Naive thymus-derived CD4-positive, alpha-beta T cell (primary cell): Measurements from ENCODE around the gene ANXA5. TPM values are rescaled to one million over a fixed set of nuclear protein-coding genes. Genes with fewer than 3 reads are reported as not detected.
A peak's percentile ranks its signal among the peaks of the same experiment; 100 is the strongest.

Experiments used
- ATAC-seq: fragments of 150-1000 bp; cut with Tn5 transposase; 2 replicates; pipeline ENCODE4 v1.10.0; 2021; ENCODE audit warnings: mild to moderate bottlenecking, moderate library complexity
- CTCF ChIA-PET: fragments of 350-600 bp; sonication (Branson Sonifier 250); formaldehyde crosslinking; loops from one replicate; lab custom pipeline; 2021; ENCODE audit warnings: antibody characterized with exemption; lab: Charles Lee
- POLR2A ChIA-PET: fragments of 350-600 bp; sonication (Branson Sonifier 250); formaldehyde crosslinking; loops from one replicate; lab custom pipeline; 2021; ENCODE audit warnings: antibody characterized with exemption, inconsistent platforms; lab: Charles Lee
- DNase-seq, 9 donors: peaks; one replicate each; pipeline versions ENCODE4 v3.0.0 to v3.0.0-alpha.2; 2020 to 2022; ENCODE audit warnings: mixed read lengths in 1 of 9
- H3K27ac ChIP-seq: one replicate; pipeline ENCODE4 v1.7.0; 2013; ENCODE audit warnings: mild to moderate bottlenecking, low read depth, low read length, moderate library complexity
- H3K27me3 ChIP-seq, 2 donors: one replicate each; pipeline ENCODE4 v1.7.0; 2013; ENCODE audit warnings: low read length in 2 of 2, mild to moderate bottlenecking in 2 of 2, moderate library complexity in 2 of 2; ENCODE audit not compliant: control insufficient read depth in 2 of 2, insufficient read depth in 2 of 2
- H3K36me3 ChIP-seq, 3 experiments: 1 replicate in 2 of 3; 2 replicates in 1 of 3; pipeline ENCODE4 v1.7.0; 2013; ENCODE audit warnings: low read length in 3 of 3, mild to moderate bottlenecking in 3 of 3, moderate library complexity in 1 of 3; ENCODE audit not compliant: insufficient read depth in 3 of 3, control insufficient read depth in 2 of 3
- H3K4me1 ChIP-seq, 2 donors: one replicate each; pipeline ENCODE4 v1.7.0; 2013; ENCODE audit warnings: low read length in 2 of 2, mild to moderate bottlenecking in 2 of 2, moderate library complexity in 1 of 2; ENCODE audit not compliant: control insufficient read depth in 2 of 2, insufficient read depth in 2 of 2
- H3K4me3 ChIP-seq: 2 replicates; pipeline ENCODE4 v1.7.0; 2013; ENCODE audit warnings: mild to moderate bottlenecking, low read length
- H3K9me3 ChIP-seq, 3 experiments: 1 replicate in 2 of 3; 2 replicates in 1 of 3; pipeline ENCODE4 v1.7.0; 2013; ENCODE audit warnings: low read length in 3 of 3; ENCODE audit not compliant: control insufficient read depth in 2 of 3
- H3K27ac Mint-ChIP-seq, 9 donors: one replicate each; pipeline ENCODE4 v1.8.0; 2020 to 2022; ENCODE audit warnings: mixed read lengths in 9 of 9, mild to moderate bottlenecking in 8 of 9, moderate library complexity in 5 of 9, inconsistent platforms in 2 of 9
- H3K27me3 Mint-ChIP-seq, 5 donors: one replicate each; pipeline ENCODE4 v1.8.0; 2021 to 2022; ENCODE audit warnings: mixed read lengths in 5 of 5, mild to moderate bottlenecking in 1 of 5
- H3K36me3 Mint-ChIP-seq, 5 donors: one replicate each; pipeline ENCODE4 v1.8.0; 2020 to 2022; ENCODE audit warnings: mixed read lengths in 5 of 5, mild to moderate bottlenecking in 3 of 5, inconsistent platforms in 1 of 5
- H3K4me1 Mint-ChIP-seq, 7 donors: one replicate each; pipeline ENCODE4 v1.8.0; 2020 to 2022; ENCODE audit warnings: mixed read lengths in 7 of 7, mild to moderate bottlenecking in 3 of 7, inconsistent platforms in 1 of 7
- H3K4me3 Mint-ChIP-seq, 10 donors: one replicate each; pipeline ENCODE4 v1.8.0; 2020 to 2022; ENCODE audit warnings: mild to moderate bottlenecking in 10 of 10, mixed read lengths in 10 of 10, moderate library complexity in 6 of 10, inconsistent platforms in 2 of 10
- H3K9me3 Mint-ChIP-seq, 11 donors: one replicate each; pipeline ENCODE4 v1.8.0; 2020 to 2022; ENCODE audit warnings: mixed read lengths in 11 of 11, mild to moderate bottlenecking in 4 of 11, inconsistent platforms in 1 of 11, moderate library complexity in 1 of 11
- intact Hi-C, 2 donors: fragments of 100-400 bp; cut with micrococcal nuclease; formaldehyde crosslinking; loops; one replicate each; pipeline ENCODE4 v1.15.1; 2023
- polyA plus RNA-seq, 2 donors: library from polyadenylated mRNA; unstranded; fragments of 300-500 nt; fragmentation: Illumina TruSeq; gene quantifications; one replicate each; pipeline ENCODE4 v1.2.3, GENCODE V29; 2021
- total RNA-seq, 6 experiments: library from RNA in 5 of 6; stranded (reverse) in 5 of 6; gene quantifications; 1 replicate in 5 of 6; 2 replicates in 1 of 6; pipeline ENCODE4 v1.2.3 and lab custom pipeline; 2021 to 2026

ANXA5 gene
- total and polyA plus RNA-seq, 7 experiments from 2014 or later = 25.5 to 180 (median 49.5) TPM

- H3K9me3 Mint-ChIP-seq = no peaks in the 10 kb centered on the region
- POLR2A ChIA-PET = no interaction called here
- H3K27ac Mint-ChIP-seq = no peak overlapping the region
- Histone ChIP-seq H3K27ac (no peak overlapping the region), H3K4me3 (no peak overlapping the region), H3K27me3 (no peaks in the 10 kb centered on the region), H3K9me3 (no peaks in the 10 kb centered on the region), H3K36me3 (peaks cover 0 to 23% (median 8%) of the 10 kb centered on the region in 3 experiments), H3K4me1 (no peaks in the 10 kb centered on the region)
- H3K27me3 Mint-ChIP-seq = no peaks in the 10 kb centered on the region
- H3K36me3 Mint-ChIP-seq = peaks cover 0 to 28% (median 10%) of the 10 kb centered on the region in 5 donors
- ATAC-seq = no peak
- no peak for DNase-seq
- H3K4me1 Mint-ChIP-seq = peaks cover 0 to 4% (median 0%) of the 10 kb centered on the region in 7 donors
- intact Hi-C loops = no loop called here
- CTCF ChIA-PET = no interaction called here
- no peak overlapping the region for H3K4me3 Mint-ChIP-seq
Measured at GRCh38 chr4:121677524-121677923, 19.3 kb downstream of the ANXA5 start.

DNA sequence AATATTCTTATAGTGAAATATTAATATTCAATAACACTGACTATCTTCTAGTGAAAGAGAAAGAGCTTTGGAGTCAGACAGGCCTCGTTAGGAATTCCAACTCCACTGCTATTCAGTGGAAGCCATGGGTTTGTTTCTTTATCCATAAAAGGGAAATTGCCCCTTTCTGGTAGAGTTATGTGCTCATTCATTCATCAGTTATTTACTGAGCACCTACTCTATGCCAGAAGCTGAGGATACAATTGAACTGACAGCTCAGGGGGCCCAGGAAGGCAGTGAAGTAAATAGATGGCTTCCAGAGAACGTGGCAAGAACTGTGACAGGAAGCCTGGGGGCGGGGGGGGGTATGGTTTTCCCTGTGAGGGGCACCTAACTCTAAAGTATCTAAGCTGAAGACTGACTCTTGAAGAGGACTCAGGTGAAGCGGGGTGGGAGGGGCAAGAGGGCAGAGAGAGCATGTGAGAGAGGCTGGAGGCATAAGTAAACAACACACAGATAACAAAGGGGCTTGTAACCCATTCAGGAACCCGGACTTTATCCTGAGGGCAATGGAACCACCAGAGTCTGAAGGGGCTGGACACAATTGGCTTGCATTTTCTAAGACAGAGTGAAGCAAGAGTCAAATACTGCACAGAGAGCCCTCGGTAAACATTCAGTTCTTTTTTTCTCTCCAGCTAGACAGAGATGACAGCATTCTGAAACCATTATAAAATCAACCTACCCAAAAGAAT is 20.3 kb downstream of the ANXA5 start:
- H3K4me3 Mint-ChIP-seq = no peak overlapping the region
- H3K4me1 Mint-ChIP-seq = peaks cover 0 to 4% (median 0%) of the 10 kb centered on the region in 7 donors
- H3K9me3 ChIP-seq = no peaks in the 10 kb centered on the region
- no peaks in the 10 kb centered on the region for H3K27me3 ChIP-seq
- no peak overlapping the region for H3K27ac ChIP-seq
- CTCF ChIA-PET = no interaction called here
- no peaks in the 10 kb centered on the region for H3K27me3 Mint-ChIP-seq
- H3K9me3 Mint-ChIP-seq = no peaks in the 10 kb centered on the region
- ATAC-seq = no peak
- H3K36me3 ChIP-seq = peaks cover 0 to 27% (median 14%) of the 10 kb centered on the region in 3 experiments
- no peak overlapping the region for H3K4me3 ChIP-seq
- no peaks in the 10 kb centered on the region for H3K4me1 ChIP-seq
- no peak overlapping the region for H3K27ac Mint-ChIP-seq
- DNase-seq = no peak
- intact Hi-C loops = no loop called here
- POLR2A ChIA-PET = no interaction called here
- H3K36me3 Mint-ChIP-seq = peaks cover 1 to 37% (median 14%) of the 10 kb centered on the region in 5 donors

DNA sequence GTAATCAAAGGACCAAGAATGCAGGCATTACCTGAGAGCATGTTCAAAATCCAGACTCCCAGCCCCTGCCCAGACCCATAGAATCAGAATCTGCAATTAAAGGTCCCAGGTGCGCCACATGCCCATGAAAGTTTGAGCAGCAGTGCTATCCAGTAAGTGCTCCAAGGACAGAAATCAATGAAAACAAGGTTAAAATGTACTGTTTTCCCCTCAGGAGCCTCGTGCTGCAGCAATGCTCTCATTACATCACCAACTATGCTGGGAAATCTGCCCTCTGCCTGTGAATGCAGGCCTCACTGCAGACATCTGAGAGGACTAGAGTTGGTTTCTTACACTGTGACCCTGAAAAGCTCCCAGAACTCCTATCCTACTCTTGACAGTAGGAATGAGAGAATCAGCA is 21.1 kb downstream of the ANXA5 start:
- Histone ChIP-seq H3K4me1 (no peaks in the 10 kb centered on the region), H3K36me3 (peaks cover 0 to 19% (median 13%) of the 10 kb centered on the region in 3 experiments), H3K27me3 (no peaks in the 10 kb centered on the region), H3K9me3 (no peaks in the 10 kb centered on the region), H3K27ac (no peak overlapping the region), H3K4me3 (no peak overlapping the region)
- no peak for DNase-seq
- intact Hi-C loops = no loop called here
- H3K4me1 Mint-ChIP-seq = peaks cover 0 to 4% (median 0%) of the 10 kb centered on the region in 7 donors
- POLR2A ChIA-PET = no interaction called here
- no peaks in the 10 kb centered on the region for H3K27me3 Mint-ChIP-seq
- no peaks in the 10 kb centered on the region for H3K9me3 Mint-ChIP-seq
- no peak overlapping the region for H3K27ac Mint-ChIP-seq
- peaks cover 5 to 37% (median 14%) of the 10 kb centered on the region in 5 donors for H3K36me3 Mint-ChIP-seq
- no peak overlapping the region for H3K4me3 Mint-ChIP-seq
- CTCF ChIA-PET = no interaction called here
- ATAC-seq = no peak

DNA sequence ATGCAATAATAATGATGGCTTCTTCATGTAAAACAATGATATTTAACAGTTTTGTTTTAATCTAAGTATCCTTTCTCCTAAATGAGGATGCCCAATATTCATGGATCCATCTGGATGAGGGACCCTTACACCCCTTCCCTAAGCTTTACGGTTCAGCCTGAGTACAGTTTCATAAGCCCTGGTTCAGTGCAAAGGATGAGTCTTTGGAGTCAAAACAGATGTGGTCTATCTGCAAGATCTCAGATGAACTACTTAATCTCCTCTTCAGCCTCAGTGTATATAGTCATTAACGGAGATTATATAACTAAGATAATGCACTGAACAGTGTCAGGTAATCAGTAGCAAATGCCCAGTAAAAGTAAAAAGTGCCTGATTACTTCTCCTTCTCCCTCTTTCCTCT is 22.1 kb downstream of the ANXA5 start:
- no peak for DNase-seq
- ChIA-PET CTCF (no interaction called here), POLR2A (no interaction called here)
- Histone ChIP-seq H3K4me3 (no peak overlapping the region), H3K9me3 (no peaks in the 10 kb centered on the region), H3K27ac (no peak overlapping the region), H3K27me3 (no peaks in the 10 kb centered on the region), H3K36me3 (peaks cover 0 to 13% (median 9%) of the 10 kb centered on the region in 3 experiments), H3K4me1 (no peaks in the 10 kb centered on the region)
- intact Hi-C loops = no loop called here
- Mint-ChIP-seq H3K9me3 (no peaks in the 10 kb centered on the region), H3K27ac (peak overlapping the region in 1 of 9 donors; percentile 20), H3K4me3 (no peak overlapping the region), H3K4me1 (peaks cover 0 to 4% (median 0%) of the 10 kb centered on the region in 7 donors), H3K36me3 (peaks cover 5 to 30% (median 11%) of the 10 kb centered on the region in 5 donors), H3K27me3 (no peaks in the 10 kb centered on the region)
- no peak for ATAC-seq

- DNase-seq = no peak
- Mint-ChIP-seq H3K4me3 (no peak overlapping the region), H3K9me3 (no peaks in the 10 kb centered on the region), H3K27me3 (no peaks in the 10 kb centered on the region), H3K4me1 (peaks cover 0 to 4% (median 0%) of the 10 kb centered on the region in 7 donors), H3K36me3 (peaks cover 5 to 31% (median 11%) of the 10 kb centered on the region in 5 donors), H3K27ac (no peak overlapping the region)
- no peak overlapping the region for H3K4me3 ChIP-seq
- ChIA-PET CTCF (no interaction called here), POLR2A (no interaction called here)
- no peaks in the 10 kb centered on the region for H3K27me3 ChIP-seq
- ATAC-seq = no peak
- H3K4me1 ChIP-seq = no peaks in the 10 kb centered on the region
- intact Hi-C loops = no loop called here
- no peaks in the 10 kb centered on the region for H3K9me3 ChIP-seq
- H3K27ac ChIP-seq = no peak overlapping the region
- H3K36me3 ChIP-seq = peaks cover 0 to 17% (median 13%) of the 10 kb centered on the region in 3 experiments
Measured at GRCh38 chr4:121674191-121674590, 22.6 kb downstream of the ANXA5 start.

GRCh38 chr4:121669163-121669550 is 27.6 kb downstream of the ANXA5 start:
- H3K4me3 Mint-ChIP-seq = no peak overlapping the region
- intact Hi-C loops = no loop called here
- POLR2A ChIA-PET = no interaction called here
- no peaks in the 10 kb centered on the region for H3K4me1 Mint-ChIP-seq
- no peaks in the 10 kb centered on the region for H3K27me3 Mint-ChIP-seq
- Histone ChIP-seq H3K36me3 (peaks cover 0 to 19% (median 13%) of the 10 kb centered on the region in 3 experiments), H3K4me3 (no peak overlapping the region), H3K27ac (no peak overlapping the region), H3K27me3 (no peaks in the 10 kb centered on the region), H3K9me3 (no peaks in the 10 kb centered on the region), H3K4me1 (no peaks in the 10 kb centered on the region)
- H3K27ac Mint-ChIP-seq = no peak overlapping the region
- CTCF ChIA-PET = interaction anchor here (1.0 kb wide), 1 partner anchor 11 kb away, joined by 3 read pairs; no protein-coding TSS in a partner anchor
- ATAC-seq (no peak), DNase-seq (no peak)
- peaks cover 5 to 45% (median 21%) of the 10 kb centered on the region in 5 donors for H3K36me3 Mint-ChIP-seq
- H3K9me3 Mint-ChIP-seq = peaks cover 0 to 1% (median 0%) of the 10 kb centered on the region in 11 donors
